IPS-NIHi11 (cell line): ENCODE data around the gene LAMC3.
"Not testable (repeated sequence)": the region's sequence is repeated elsewhere in the genome, so short reads cannot be mapped to it uniquely, and the experiment has no call there.

Experiments
- DNase-seq: peaks from one replicate; pipeline ENCODE4 v3.0.0; 2012; ENCODE audit warnings: mixed read lengths, low spot score

Gene LAMC3

DNA sequence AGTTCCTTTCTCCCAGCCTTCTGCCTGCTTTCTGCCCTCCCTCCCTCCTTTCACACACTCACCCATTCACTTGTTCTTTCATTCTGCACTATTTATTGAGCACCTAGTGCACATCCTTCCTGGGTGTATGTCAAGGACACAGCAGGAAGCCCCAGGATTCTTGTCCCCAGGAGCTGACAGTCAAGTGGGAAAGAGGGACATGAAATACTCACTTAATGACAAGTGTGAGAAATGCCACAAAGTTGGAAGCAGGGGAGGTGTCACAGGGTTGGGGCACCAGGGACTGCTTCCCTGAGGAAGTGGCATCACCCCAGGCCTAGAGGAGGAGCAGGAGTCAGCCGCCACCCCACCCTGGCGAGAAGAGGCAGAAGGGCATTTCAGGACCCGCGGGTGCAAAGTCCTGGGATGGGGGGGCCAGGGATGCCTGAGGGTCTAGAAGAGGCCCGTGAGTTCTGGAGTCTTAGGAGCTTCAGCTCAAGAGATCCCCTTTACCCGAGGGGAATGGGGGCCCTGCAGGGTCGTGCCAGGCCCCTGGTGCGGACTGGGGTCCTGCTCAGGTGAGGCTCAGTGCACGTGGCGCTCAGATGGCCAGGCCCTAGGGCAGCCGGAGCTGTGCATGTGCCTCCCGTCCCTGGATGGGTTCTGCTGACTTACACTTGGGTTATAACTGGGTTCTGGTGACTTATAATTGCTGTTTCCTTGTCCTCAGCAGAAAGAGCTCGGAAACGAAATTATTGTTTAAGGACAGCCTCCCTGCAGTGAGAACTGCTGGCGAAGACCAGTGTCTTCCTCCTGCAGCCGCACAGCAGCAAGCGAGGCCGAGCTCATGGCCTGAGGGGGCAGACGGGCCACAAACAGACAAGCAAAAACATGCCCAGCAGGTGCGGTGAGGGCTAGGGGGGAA, 16.9 kb upstream of the LAMC3 start:
- DNase-seq = no peak

DNA sequence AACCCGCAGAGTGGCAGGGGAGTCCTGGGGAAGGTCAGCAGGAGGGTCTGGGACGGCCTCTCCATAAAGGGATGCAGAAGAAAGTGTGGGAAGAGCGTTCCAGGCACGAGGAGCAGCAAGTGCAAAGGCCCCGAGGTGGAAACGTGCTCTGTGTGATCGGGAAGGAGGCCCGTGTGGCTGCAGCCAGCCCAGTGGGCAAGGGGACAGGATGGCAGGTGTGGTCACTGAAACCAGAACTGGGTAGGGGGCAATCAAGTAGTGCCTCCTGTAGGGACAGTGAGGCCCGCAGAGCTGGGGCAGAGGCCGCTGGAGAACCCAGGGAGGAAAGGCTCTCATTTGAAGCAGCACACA, 16.3 kb upstream of the LAMC3 start:
- no peak for DNase-seq

DNA sequence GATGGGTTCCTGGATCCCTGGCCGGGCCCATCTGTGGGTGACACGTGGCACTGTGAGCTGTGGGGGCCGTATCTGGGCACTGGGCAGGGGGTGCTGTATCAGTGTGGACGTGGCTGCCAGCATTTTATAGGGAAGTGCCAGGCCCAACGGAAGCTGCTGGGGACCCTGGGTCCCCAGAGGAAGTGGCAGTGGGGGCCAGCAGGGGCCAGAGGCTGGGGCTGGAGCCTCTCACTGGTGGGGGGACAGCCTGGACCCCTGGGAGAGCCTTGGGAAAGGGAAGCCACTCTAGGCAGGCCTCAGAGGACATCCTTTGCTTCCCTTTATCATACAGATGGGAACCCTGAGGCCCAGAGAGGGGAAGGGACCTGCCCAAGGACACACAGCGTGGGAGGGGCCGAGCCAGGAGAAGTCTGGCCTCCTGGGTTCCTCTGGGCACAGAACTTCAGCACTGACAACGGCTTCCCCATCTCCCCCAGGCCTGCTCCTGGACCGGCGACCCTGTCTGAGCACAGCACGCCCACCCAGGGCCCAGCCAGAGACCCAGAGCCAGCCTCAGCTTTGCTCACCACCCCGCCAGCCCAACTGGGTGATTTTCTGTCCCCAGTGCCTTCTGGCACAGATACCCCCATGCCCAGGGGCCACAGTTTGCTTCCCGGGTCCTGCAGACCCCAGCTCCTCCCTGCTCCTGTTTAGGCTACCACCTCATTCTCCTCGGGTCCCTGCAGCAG, 15.5 kb upstream of the LAMC3 start:
- no peak for DNase-seq

- no peak for DNase-seq
Observed at GRCh38 chr9:130994135-130995085, 14.6 kb upstream of the LAMC3 start.

- DNase-seq = no peak
Observed at GRCh38 chr9:130995086-130996011, 13.6 kb upstream of the LAMC3 start.

- DNase-seq = no peak
Observed at GRCh38 chr9:130996205-130996604, 12.8 kb upstream of the LAMC3 start.

- DNase-seq = no peak
Observed at GRCh38 chr9:130996676-130997394, 12.1 kb upstream of the LAMC3 start.

GRCh38 chr9:130997395-130997684, 11.6 kb upstream of the LAMC3 start:
- DNase-seq = no peak

GRCh38 chr9:130997925-130998596, 10.9 kb upstream of the LAMC3 start:
- peak; percentile 99 for DNase-seq

GRCh38 chr9:130998597-130999244, 10.3 kb upstream of the LAMC3 start:
- DNase-seq = no peak

DNA sequence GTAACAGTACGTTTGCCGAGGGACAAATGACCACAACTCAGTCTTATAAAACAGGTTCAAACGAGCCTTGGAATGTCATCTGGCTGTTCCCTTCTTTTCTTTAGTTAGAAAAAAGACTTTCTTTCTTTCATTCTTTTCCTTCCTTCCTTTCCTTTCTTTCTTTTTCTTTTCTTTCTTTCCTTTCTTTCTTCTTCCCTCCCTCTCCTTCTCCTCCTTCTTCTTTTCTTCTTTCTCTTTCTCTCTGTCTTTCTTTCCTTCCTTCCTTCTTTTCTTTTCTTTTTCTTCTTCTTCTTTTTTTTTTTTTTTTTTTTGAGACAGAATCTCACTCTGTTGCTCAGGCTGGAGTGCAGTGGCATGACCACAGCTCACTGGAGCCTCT, 9.7 kb upstream of the LAMC3 start:
- DNase-seq = no peak

DNA sequence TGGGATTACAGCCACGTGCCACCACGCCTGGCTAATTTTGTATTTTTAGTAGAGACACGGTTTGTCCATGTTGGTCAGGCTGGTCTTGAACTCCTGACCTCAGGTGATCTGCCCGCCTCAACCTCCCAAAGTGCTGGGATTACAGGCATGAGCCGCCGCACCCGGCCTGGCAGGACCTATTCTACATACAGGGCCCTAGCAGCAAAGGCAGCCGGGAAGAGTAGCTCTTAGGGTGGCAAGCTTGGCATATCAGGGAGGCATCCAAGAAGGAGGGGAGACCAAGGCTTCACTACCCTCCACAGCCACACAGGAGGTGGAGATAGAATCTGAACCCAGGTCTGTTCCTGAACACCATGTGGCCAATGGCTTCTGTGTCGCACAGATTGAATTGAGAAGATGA, 8.4 kb upstream of the LAMC3 start:
- not testable (repeated sequence) for DNase-seq

- DNase-seq = no peak
Observed at GRCh38 chr9:131001021-131001420, 8.0 kb upstream of the LAMC3 start.

DNA sequence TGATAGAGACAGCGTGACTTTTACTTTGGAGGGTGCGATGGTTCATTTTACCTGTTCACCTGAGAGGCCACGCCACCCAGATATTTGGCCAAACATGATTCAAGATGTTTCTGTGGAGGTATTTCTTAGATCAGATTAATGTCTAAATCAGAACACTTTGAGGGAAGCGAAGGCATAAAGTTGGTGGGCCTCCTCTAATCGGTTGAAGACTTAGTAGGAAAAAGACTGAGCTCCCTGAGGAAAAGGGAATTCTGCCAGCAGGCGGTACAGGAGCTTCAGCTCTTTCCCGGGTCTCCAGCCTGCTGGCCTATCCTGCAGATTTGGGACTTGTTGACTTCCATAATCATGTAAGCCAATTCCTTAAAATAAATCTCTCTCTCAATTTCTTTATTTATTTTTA, 7.0 kb upstream of the LAMC3 start:
- DNase-seq = no peak

DNA sequence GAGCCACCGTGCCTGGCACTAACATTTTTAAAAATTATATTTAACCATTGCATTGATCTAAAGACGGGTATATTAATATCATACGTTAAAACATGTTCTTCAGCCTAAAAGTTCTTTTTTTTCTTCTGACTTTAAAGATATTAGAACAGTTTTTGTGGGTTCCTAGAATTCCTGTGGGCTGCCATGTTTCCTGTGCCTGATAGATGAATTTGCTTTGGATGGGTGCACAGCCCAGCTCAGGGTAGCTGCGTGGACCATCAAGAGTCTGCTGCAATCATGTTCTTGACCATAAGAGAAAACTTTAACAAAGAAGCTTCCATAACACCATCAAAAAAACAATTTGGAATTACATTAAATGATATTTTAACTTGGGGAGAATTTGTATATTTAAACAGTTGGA, 2.4 kb upstream of the LAMC3 start:
- no peak for DNase-seq

GRCh38 chr9:131008086-131008485, 888 bp upstream of the LAMC3 start:
- no peak for DNase-seq

DNA sequence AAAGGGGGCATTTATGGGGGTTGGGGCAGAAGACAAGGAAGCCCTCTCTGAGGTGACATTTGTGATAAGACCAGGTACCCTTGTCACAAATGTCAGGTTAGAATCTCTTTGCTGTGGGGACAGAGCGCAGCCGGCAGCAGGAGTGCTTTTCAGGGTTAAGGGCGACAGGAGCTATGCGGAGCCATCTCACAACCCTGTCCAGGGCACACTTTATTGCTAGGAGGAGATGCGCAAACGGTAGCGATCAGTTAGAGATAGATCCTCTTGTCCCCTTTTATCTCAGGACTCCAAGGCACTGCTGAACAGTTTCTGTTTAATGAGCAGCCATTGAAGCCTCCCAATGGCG, 438 bp upstream of the LAMC3 start:
- no peak for DNase-seq

GRCh38 chr9:131010482-131011273, 1.7 kb downstream of the LAMC3 start:
- DNase-seq = no peak
